HG03108 (cell line): ENCODE data around the gene PRR29.
"Not testable (repeated sequence)": the region's sequence is repeated elsewhere in the genome, so short reads cannot be mapped to it uniquely, and the experiment has no call there.

Experiments used
- ATAC-seq: cut with Tn5 transposase; IDR thresholded peaks from one replicate; pipeline ENCODE4 v1.9.1; 2021; ENCODE audit warnings: moderate library complexity; ENCODE audit not compliant: unreplicated experiment

The PRR29 gene

GRCh38 chr17:63973930-63974593 is 24.1 kb upstream of the PRR29 start:
- no peak for ATAC-seq

DNA sequence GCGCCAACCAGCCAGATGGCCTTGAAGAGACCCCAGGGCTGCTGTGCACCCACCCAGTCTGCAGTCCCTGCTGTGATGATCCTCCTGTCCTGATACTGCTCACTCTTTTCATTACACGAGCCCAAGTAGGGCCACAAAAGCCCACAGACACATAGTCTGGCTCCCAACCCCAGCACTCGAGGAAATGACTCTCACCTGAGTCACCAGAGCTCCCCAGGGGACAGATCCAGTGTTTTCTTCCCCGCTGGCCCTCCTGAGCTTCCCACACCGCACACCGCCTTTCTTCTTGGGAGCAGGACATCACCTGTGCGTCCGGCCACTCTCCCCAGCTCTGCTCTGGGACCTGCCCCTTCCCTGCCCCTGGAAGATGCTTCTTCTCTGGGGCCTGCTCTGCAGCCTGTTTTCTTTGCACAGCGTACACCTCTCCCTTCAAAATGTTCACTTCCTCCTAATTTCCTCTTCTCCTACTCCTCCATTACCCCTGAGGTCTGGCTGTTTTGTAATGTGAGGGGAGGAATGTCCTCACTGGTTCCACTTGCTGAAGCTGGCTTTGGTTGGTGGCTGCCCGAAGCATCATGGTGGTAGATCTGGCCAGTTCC is 23.5 kb upstream of the PRR29 start:
- ATAC-seq, result no peak

GRCh38 chr17:63975541-63976092 is 22.5 kb upstream of the PRR29 start:
- ATAC-seq, result no peak

DNA sequence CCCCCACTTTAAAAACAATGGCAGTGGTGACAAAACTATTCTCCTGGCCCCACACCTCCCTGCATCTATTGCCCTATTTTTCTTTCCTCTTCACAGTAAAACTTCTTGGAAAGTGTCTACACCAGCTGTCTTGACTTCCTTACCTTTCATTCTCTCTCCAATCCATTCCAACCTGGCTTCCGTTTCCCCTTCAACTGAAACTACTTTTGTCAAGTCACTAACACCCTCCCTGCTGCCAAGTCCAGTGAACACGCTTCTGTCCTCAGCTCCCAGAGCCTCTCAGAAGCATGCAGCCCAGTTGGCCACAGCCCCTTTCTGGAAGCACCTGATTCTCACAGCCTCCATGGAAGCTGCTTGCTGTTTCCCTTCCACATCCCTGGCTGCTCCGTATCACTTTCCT is 21.4 kb upstream of the PRR29 start:
- no peak for ATAC-seq

DNA sequence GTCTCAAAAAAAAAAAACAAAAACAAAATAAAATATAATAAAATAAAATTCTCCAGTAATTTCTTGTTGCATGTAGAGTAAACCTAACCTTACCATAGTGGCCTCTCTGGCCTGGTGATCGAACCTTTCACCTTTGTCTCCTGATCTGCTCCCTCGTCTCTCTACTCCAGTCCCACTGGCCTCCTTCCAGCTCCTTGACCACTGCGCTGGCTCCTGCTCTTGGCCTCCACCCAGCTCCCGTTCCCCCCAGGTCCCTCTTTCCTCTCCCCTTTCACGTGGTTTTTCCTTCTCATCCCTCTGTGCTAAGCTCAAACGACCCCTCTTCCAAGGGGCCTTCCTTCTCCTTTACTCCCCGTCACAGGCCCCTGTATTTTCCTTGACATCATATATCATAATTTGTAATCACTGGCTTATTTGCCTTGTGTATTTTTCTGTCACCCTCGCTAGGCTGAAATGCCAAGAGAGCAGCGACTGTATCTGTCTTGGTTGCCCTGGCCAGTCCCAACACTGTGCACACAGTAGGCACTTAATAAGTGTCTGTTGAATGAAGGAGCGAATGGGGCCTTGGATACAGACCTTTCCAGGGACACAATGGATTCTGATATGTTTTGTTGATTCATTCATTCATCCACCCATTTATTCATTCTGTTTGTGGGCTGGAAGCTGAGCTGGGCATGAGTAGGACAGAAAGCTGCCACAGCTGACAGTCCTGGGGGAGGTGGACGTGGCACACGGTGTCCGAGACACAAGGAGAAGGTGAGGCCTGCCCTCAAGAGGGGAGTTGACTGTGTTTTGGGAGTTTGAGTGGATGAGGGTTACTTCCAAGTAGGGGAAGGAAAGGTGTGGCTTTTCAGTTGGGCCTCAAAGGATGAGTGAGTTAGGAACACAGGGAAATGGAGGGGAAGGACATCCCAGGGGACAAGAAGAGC is 19.6 kb upstream of the PRR29 start:
- ATAC-seq, result no peak

DNA sequence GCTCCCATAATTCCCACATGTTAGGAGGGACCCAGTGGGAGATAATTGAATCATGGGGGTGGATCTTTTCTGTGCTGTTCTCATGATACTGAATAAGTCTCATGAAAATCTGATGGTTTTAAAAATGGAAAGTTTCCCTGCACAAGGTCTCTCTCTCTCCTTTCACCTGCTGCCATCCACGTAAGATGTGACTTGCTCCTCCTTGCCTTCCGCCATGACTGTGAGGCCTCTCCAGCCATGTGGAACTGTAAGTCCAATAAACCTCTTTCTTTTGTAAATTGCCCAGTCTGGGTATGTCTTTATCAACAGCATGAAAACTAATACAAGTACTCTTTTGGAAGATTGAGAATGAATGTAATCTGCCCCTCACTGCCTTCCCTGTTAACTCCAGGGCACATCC is 15.5 kb upstream of the PRR29 start:
- not testable (repeated sequence) for ATAC-seq

DNA sequence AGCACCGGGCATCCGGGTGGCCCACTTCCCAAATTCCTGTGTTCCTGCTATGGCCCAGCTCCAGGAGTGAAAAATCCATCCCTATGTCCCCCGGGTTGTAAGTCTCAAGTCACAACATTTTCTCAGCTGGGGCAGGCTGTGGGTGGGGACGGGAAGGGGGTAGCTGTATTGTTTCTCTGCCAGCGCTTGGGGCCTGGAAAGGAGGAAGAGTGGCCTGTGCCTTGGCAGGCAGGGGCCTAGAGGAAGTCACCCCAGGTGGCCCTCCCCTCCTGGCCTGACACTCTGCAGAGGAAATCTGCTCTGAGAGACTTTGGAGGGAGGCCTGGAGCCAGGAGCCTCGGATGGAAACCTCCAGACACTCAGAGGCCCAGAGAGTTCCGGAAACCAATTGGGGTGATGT is 14.8 kb upstream of the PRR29 start:
- ATAC-seq, result no peak

DNA sequence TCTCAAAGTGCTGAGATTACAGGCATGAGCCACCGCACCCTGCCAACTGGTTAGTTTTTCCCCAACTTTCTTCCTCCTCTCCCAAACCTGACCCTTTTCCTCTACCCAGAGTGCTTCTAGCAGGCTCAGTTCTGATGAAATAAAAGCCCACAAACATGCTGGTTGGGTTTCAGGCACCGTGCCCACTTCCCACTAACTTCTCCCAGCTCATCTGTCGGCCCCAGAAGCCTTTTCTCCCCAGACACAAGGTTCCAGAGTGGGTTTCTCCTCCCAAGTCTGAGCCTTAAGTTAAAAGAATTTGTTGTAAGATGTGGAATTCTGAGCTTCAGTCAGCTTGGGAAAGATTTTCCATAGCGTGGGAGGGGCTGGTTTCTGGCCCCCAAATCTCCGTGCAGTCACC is 13.9 kb upstream of the PRR29 start:
- ATAC-seq, result no peak

GRCh38 chr17:63984651-63985386 is 13.3 kb upstream of the PRR29 start:
- ATAC-seq, result no peak

- ATAC-seq, result no peak
These were observed 12.6 kb upstream of the PRR29 start for GRCh38 chr17:63985387-63986140.

GRCh38 chr17:63986821-63987220 is 11.3 kb upstream of the PRR29 start:
- no peak for ATAC-seq

DNA sequence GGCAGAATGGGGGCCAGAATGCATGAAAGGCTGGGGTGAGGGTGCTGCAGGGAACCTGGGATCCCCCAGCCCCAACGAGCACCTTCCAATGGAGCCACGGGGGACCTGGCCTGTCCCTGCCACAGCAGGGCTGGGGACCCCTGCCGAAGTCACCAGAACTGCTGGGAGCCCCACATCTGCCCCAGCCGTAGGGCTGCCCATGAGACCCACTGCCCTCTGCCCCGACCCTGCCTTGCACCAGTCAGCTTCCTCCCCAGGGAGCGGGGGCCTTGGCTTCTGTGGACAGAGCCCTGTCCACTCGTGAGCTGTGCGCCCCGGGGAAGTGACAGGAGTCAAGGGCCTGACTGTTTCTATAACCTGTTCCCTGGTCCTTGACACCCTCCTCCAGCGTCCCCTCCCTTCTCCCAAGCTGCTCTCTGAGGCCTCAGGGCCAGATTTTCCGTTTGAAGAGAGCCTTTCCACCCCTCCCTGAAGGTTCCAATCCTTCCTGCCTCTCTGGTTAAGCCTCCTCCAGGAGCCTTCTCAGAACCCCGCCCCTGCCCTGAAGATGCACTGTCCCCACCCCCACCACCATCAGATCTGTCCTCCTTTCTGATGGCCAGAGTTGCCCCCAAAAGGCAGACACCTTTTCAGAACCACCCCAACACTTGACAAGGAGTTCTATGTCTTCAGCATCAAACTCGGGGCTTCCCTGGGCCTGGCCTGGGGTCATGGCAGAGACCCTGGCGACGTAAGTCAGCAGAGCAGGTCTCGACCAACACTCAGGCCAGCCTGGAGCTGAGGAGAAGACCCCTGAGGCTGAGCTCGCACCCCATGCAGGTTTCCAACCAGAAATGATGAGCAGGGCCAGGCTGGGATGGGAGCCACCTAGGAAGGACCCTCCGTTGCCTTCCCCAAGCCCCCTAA is 10.7 kb upstream of the PRR29 start:
- ATAC-seq, result no peak

DNA sequence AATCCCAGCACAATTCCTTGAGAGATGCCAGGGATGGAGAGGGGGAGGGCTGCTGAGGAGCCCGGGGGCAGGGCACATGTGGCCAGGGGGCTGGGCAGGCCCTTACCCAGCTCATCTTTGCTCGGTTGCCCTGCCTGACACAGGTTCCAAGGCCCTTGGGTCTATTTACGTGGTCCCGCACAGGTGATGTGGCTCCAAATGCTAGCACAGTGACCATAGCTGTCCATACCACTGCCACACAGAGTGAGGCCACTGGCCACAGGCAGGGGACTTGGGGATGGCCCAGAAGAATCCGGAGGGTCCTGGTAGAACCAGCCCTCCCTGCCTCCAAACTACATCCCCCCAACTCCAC is 10.0 kb upstream of the PRR29 start:
- ATAC-seq, result no peak

GRCh38 chr17:63988741-63989621 is 9.2 kb upstream of the PRR29 start:
- ATAC-seq, result no peak

DNA sequence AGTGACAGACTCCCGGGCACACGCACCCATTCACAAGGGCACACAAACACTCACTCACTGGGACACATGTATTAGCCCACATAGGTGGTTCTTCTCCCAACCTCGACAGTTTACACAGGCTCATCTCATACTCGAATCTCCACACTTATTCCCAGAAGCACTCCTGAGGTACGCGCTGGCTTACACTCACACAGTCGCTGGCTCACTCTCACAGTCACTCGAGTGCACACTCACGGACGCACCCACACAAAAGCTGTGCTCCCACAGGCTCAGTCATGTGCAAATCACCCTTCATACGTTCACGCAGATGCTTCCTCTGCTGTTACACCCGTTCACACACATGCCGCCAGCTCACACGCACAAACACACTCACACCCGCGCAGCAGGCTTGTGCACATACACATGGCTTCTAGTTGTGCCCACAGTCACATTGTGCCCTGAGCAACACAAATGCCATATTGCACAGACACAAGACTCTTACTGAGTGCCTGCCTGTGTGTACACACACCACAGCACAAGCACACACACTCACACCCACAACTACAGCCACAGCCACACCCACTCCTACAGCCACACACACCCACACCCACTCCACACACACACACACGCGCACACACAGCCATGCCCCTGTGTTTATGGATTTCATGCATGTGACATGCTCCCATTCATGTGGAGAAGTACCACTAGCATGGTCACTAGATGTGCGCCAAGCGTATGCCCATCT is 8.4 kb upstream of the PRR29 start:
- no peak for ATAC-seq

DNA sequence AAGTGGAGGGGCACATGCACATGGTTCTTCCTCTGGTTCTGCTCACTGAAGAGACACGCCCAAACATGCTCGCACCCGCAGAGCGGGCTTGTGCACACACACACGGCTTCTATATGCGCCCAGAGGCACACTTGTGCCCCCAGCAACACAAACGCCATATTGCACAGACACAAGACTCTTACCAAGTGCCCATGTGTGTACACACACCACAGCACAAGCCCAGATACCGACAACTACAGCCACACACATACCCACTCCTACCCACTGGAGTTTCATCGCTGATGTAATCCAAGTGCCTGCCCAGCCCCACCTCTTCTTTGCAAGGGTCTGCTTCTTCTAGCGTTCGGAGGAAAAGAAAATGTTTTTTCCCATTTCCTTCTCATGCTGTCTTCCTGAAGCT is 6.5 kb upstream of the PRR29 start:
- ATAC-seq, result no peak

GRCh38 chr17:63993368-63993985 is 4.7 kb upstream of the PRR29 start:
- ATAC-seq, result no peak
